HepG2 (cell line): Measurements from ENCODE around the gene SOWAHD. TPM values are rescaled to one million over a fixed set of nuclear protein-coding genes. Genes with fewer than 3 reads are reported as not detected.

Experiments used
- ARNT2 ChIP-seq: sonication (generic); formaldehyde crosslinking; IDR thresholded peaks from 2 replicates; pipeline ENCODE4 v1.8.0; 2022; ENCODE audit warnings: mild to moderate bottlenecking, low read depth, missing genetic modification reagents, moderate library complexity
- BRD4 ChIP-seq: sonication (generic); formaldehyde crosslinking; IDR thresholded peaks from 2 replicates; pipeline ENCODE4 v1.4.0; 2020; ENCODE audit warnings: missing genetic modification reagents
- CREB1 ChIP-seq, 2 experiments: fragments of 450-650 bp in 1 of 2; IDR thresholded peaks; 2 replicates each; pipeline ENCODE4 v1.6.1; 2016 to 2017; ENCODE audit warnings: control low read depth in 1 of 2, mild to moderate bottlenecking in 1 of 2, missing compliant biosample characterization in 1 of 2, missing genetic modification characterization in 1 of 2
- E2F5 ChIP-seq: sonication (generic); formaldehyde crosslinking; conservative IDR thresholded peaks from 2 replicates; pipeline ENCODE4 v1.4.0; 2020; ENCODE audit warnings: missing genetic modification reagents
- FOXJ3 ChIP-seq: sonication (generic); formaldehyde crosslinking; IDR thresholded peaks from 2 replicates; pipeline ENCODE4 v1.4.0; 2020; ENCODE audit warnings: missing genetic modification reagents, mild to moderate bottlenecking, borderline replicate concordance
- FOXK2 ChIP-seq: fragments of 450-650 bp; IDR thresholded peaks from 2 replicates; pipeline ENCODE4 v1.6.1; 2016
- HDAC2 ChIP-seq: sonication (generic); formaldehyde crosslinking; IDR thresholded peaks from 2 replicates; pipeline ENCODE4 v1.4.0; 2020; ENCODE audit warnings: missing genetic modification reagents
- MTF1 ChIP-seq: sonication (generic); formaldehyde crosslinking; IDR thresholded peaks from 2 replicates; pipeline ENCODE4 v1.5.0; 2020; ENCODE audit warnings: missing genetic modification reagents
- NCOR1 ChIP-seq: fragments of 200-600 bp; sonication (generic); IDR thresholded peaks from 2 replicates; pipeline ENCODE4 v1.7.0; 2017; ENCODE audit warnings: antibody characterized with exemption, low read length, borderline replicate concordance
- PTBP1 ChIP-seq: fragments of 200-400 bp; formaldehyde crosslinking; IDR thresholded peaks from 2 replicates; pipeline ENCODE4 v1.6.1; 2018; ENCODE audit warnings: low read length, low read depth; ENCODE audit not compliant: poor library complexity, severe bottlenecking
- RFXAP ChIP-seq: sonication (generic); formaldehyde crosslinking; IDR thresholded peaks from 2 replicates; pipeline ENCODE4 v1.4.0; 2020; ENCODE audit warnings: missing genetic modification reagents, borderline replicate concordance
- SOX5 ChIP-seq: IDR thresholded peaks from 2 replicates; pipeline ENCODE4 v1.6.1; 2016; ENCODE audit warnings: borderline replicate concordance
- SP1 ChIP-seq, 2 experiments: fragments of 450-650 bp in 1 of 2; sonication (generic) in 1 of 2; formaldehyde crosslinking in 1 of 2; IDR thresholded peaks; 2 replicates each; pipeline versions ENCODE4 v1.4.0 to v1.6.1; 2016 to 2020; ENCODE audit warnings: missing genetic modification reagents in 1 of 2
- TGIF2 ChIP-seq: IDR thresholded peaks from 2 replicates; pipeline ENCODE4 v1.6.1; 2016; ENCODE audit warnings: control low read depth, missing compliant biosample characterization
- ZBTB39 ChIP-seq: sonication (generic); formaldehyde crosslinking; IDR thresholded peaks from 2 replicates; pipeline ENCODE4 v1.5.0; 2020; ENCODE audit warnings: missing genetic modification reagents
- ZBTB46 ChIP-seq: sonication (generic); formaldehyde crosslinking; IDR thresholded peaks from 2 replicates; pipeline ENCODE4 v1.4.0; 2020; ENCODE audit warnings: mild to moderate bottlenecking, missing genetic modification reagents, borderline replicate concordance
- ZBTB7A ChIP-seq: sonication (generic); formaldehyde crosslinking; IDR thresholded peaks from 2 replicates; pipeline ENCODE4 v1.8.0; 2022; ENCODE audit warnings: mild to moderate bottlenecking, missing genetic modification reagents
- ZBTB7B ChIP-seq: sonication (generic); formaldehyde crosslinking; IDR thresholded peaks from 2 replicates; pipeline ENCODE4 v1.4.0; 2020; ENCODE audit warnings: missing genetic modification reagents
- ZFAT ChIP-seq: sonication (generic); formaldehyde crosslinking; conservative IDR thresholded peaks from 2 replicates; pipeline ENCODE4 v1.8.1; 2023; ENCODE audit warnings: missing genetic modification reagents, inconsistent platforms
- ZNF230 ChIP-seq: sonication (generic); formaldehyde crosslinking; IDR thresholded peaks from 2 replicates; pipeline ENCODE4 v1.4.0; 2020; ENCODE audit warnings: mild to moderate bottlenecking, missing genetic modification reagents
- ZNF333 ChIP-seq: sonication (generic); formaldehyde crosslinking; IDR thresholded peaks from 2 replicates; pipeline ENCODE4 v1.4.0; 2020; ENCODE audit warnings: mild to moderate bottlenecking, missing genetic modification reagents, borderline replicate concordance
- ZNF343 ChIP-seq: sonication (generic); formaldehyde crosslinking; IDR thresholded peaks from 2 replicates; pipeline ENCODE4 v1.4.0; 2020; ENCODE audit warnings: mild to moderate bottlenecking, missing genetic modification reagents
- ZNF468 ChIP-seq: sonication (generic); formaldehyde crosslinking; IDR thresholded peaks from 2 replicates; pipeline ENCODE4 v1.8.0; 2022; ENCODE audit warnings: mild to moderate bottlenecking, moderate library complexity, missing genetic modification reagents
- ZNF510 ChIP-seq: sonication (generic); formaldehyde crosslinking; IDR thresholded peaks from 2 replicates; pipeline ENCODE4 v1.4.0; 2020; ENCODE audit warnings: low read depth, mild to moderate bottlenecking, missing genetic modification reagents
- ZNF576 ChIP-seq: sonication (generic); formaldehyde crosslinking; IDR thresholded peaks from 2 replicates; pipeline ENCODE4 v1.4.0; 2020; ENCODE audit warnings: mild to moderate bottlenecking, missing genetic modification reagents
- ZNF589 ChIP-seq: sonication (generic); formaldehyde crosslinking; conservative IDR thresholded peaks from 2 replicates; pipeline ENCODE4 v1.8.0; 2022; ENCODE audit warnings: mild to moderate bottlenecking, moderate library complexity, missing genetic modification reagents
- ZNF652 ChIP-seq: IDR thresholded peaks from 2 replicates; pipeline ENCODE4 v1.6.1; 2016; ENCODE audit warnings: low read depth, borderline replicate concordance
- polyA plus RNA-seq, 8 experiments: library from polyadenylated mRNA; depleted of rRNA in 3 of 8; stranded (reverse) in 7 of 8; unstranded in 1 of 8; fragments of >200 nt; fragmentation: Illumina TruSeq in 4 of 8; extraction: Trizol in 4 of 8; gene quantifications; 2 replicates each; pipeline versions ENCODE4 v1.2.1 to v1.2.3, GENCODE V29; 2011 to 2016; ENCODE audit warnings: low read depth in 4 of 8, missing spikeins in 1 of 8, mixed read lengths in 1 of 8; ENCODE audit not compliant: insufficient read depth in 1 of 8
- total RNA-seq, 5 experiments: library from RNA; depleted of rRNA; stranded (reverse); fragments of >200 nt; fragmentation: Illumina TruSeq; extraction: Trizol; gene quantifications; 2 replicates each; pipeline ENCODE4 v1.2.3, GENCODE V29; 2016; ENCODE audit warnings: low read depth in 1 of 5

The SOWAHD gene
- total and polyA plus RNA-seq, 2 of the 13 experiments (the other 11 are each of a cell fraction or from before 2014, with no cell fraction given), result 1.0 to 1.3 TPM

GRCh38 chrX:119757979-119758730, at the start of gene SOWAHD (continued):
- TF ChIP-seq FOXJ3 (no peak), HDAC2 (peak; percentile 55), ZBTB39 (CRISPR knock-in tag) (no peak), FOXK2 (no peak), NCOR1 (0 out of 2 replicates have a peak, but pooled peaks have one; percentile 16), ZFAT (CRISPR knock-in tag) (no peak), ZBTB7A (CRISPR knock-in tag) (no peak), RFXAP (CRISPR knock-in tag) (no peak), ZNF230 (CRISPR knock-in tag) (no peak), ZNF652 (CRISPR knock-in tag) (no peak), E2F5 (CRISPR knock-in tag) (no peak), ZNF343 (CRISPR knock-in tag) (0 out of 2 replicates have a peak, but pooled peaks have one; percentile 37), ZBTB46 (CRISPR knock-in tag) (no peak), MTF1 (CRISPR knock-in tag) (no peak), ZNF333 (CRISPR knock-in tag) (no peak), ZNF589 (no peak), SP1 (IDR thresholded peaks at IDR 0.05) (no peak), SP1 (CRISPR knock-in tag; IDR thresholded peaks at IDR 0.05) (no peak), ZNF576 (CRISPR knock-in tag) (no peak), ZBTB7B (no peak), ARNT2 (no peak), ZNF468 (no peak), ZNF510 (CRISPR knock-in tag) (no peak), PTBP1 (no peak), CREB1 (IDR thresholded peaks at IDR 0.05) (0 out of 2 replicates have a peak, but pooled peaks have one; percentile 12), CREB1 (CRISPR knock-in tag; IDR thresholded peaks at IDR 0.05) (no peak), BRD4 (peak; percentile 4; the same call in 1 of the 2 replicates), SOX5 (CRISPR knock-in tag) (peak; percentile 51; the same call in 1 of the 2 replicates), TGIF2 (CRISPR knock-in tag) (no peak)
